Measurements from ENCODE around the gene SSNA1.

Gene SSNA1

DNA sequence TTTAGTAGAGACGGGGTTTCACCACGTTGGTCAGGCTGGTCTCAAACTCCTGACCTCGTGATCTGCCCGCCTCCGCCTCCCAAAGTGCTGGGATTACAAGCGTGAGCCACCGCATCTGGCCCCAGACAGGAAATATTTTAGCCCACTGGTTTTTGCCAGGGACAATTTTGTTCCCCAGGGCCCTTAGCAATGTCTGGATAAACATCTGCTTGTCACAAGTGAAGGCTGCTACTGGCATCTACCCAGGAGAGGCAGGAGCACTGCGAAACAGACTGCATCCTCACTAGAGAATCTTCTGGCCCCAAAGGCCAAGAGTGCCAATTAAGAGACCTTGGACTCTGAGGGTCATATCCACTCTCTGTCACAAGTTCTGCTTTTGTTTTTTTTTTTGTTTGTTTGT, 14.5 kb downstream of the SSNA1 start:
- Mint-ChIP-seq H3K4me1 (peaks cover 61% of the 10 kb centered on the region), H3K36me3 (peaks cover 10% of the 10 kb centered on the region), H3K27me3 (peaks cover 9% of the 10 kb centered on the region), H3K9me3 (no peaks in the 10 kb centered on the region), H3K4me3 (no peak overlapping the region), H3K27ac (no peak overlapping the region)
- no peak for DNase-seq
- CTCF ChIA-PET: interaction anchor here (1.1 to 1.5 kb wide), 2 partner anchors 24 to 134 kb away, joined by 3 to 4 read pairs; partner anchors contain the start of gene RNF224

DNA sequence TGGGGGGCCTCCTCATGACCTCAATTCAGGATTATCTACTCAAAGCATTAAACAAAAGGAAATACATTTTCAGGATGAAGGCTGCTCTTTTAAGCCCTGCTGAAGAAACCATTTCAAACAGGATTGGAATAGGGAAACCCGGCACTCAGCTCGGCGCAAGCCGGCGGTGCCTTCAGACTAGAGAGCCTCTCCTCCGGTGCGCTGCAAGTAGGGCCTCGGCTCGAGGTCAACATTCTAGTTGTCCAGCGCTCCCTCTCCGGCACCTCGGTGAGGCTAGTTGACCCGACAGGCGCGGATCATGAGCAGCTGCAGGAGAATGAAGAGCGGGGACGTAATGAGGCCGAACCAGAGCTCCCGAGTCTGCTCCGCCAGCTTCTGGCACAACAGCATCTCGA, 16.3 kb downstream of the SSNA1 start:
- peaks cover under 1% of the 10 kb centered on the region for H3K27me3 Mint-ChIP-seq
- CTCF ChIA-PET: interaction anchor here (1.0 to 1.8 kb wide), 4 partner anchors 9 to 136 kb away, joined by 3 to 4 read pairs (median 4); no protein-coding TSS in a partner anchor
- no peaks in the 10 kb centered on the region for H3K9me3 Mint-ChIP-seq
- H3K4me1 Mint-ChIP-seq: peaks cover 54% of the 10 kb centered on the region
- H3K36me3 Mint-ChIP-seq: peaks cover 16% of the 10 kb centered on the region
- no peak for DNase-seq
- H3K27ac Mint-ChIP-seq: peak overlapping the region; percentile 92
- peak overlapping the region; percentile 92 for H3K4me3 Mint-ChIP-seq

DNA sequence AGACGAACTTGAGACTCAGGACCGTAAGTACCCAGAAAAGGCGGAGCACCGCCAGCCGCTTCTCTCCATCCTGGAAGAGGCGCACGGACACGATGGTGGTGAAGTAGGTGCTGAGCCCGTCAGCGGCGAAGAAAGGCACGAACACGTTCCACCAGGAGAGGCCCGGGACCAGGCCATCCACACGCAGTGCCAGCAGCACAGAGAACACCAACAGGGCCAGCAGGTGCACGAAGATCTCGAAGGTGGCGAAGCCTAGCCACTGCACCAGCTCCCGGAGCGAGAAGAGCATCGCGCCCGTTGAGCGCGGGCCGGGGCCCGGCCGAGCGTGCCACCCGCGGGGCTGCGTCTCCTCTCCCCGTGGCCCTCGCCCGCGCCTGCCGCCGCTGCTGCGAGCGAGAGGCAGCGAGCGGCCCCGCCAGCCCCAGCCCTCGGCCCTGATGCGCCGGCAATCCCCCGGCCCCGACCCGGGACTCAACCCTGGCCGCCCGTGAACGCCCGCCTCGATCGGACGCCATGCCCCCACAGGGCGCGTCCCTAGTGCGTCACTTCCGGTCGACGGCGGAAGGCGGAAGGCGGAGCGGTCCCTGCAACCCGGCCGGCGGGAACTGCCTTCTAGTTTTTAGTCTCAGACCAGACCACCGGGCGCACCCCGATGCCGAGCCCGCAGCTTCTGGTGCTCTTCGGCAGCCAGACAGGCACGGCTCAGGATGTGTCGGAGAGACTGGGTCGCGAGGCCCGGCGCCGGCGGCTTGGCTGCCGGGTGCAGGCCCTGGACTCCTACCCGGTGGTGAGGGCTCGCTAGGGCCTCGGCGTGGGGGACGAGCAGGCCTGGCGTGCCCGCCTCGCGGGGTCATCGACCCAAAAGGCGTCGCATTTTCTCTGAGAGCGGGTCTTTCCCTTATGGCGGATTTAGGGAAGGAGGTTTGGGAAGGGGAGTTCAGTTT, 16.9 kb downstream of the SSNA1 start, which contains the start of the genes NDOR1 and TMEM203:
TSS of gene NDOR1 (plus strand) at position 575 of the 944 bp plus-strand sequence. CDS start at position 653, 78 bp downstream.
TSS of gene TMEM203 (minus strand) at position 523 of the 944 bp plus-strand sequence. CDS start at position 289, 234 bp downstream.
- peak; percentile 96 for DNase-seq
- CTCF ChIA-PET: interaction anchor here (1.0 to 1.8 kb wide), 4 partner anchors 8 to 137 kb away, joined by 3 to 4 read pairs (median 4); no protein-coding TSS in a partner anchor
- H3K9me3 Mint-ChIP-seq: no peaks in the 10 kb centered on the region
- no peaks in the 10 kb centered on the region for H3K27me3 Mint-ChIP-seq
- H3K4me1 Mint-ChIP-seq: peaks cover 54% of the 10 kb centered on the region
- H3K27ac Mint-ChIP-seq: peak within 1 kb of the TSS; percentile 92
- peaks cover 19% of the 10 kb centered on the region for H3K36me3 Mint-ChIP-seq
- peak within 1 kb of the TSS; percentile 92 for H3K4me3 Mint-ChIP-seq

DNA sequence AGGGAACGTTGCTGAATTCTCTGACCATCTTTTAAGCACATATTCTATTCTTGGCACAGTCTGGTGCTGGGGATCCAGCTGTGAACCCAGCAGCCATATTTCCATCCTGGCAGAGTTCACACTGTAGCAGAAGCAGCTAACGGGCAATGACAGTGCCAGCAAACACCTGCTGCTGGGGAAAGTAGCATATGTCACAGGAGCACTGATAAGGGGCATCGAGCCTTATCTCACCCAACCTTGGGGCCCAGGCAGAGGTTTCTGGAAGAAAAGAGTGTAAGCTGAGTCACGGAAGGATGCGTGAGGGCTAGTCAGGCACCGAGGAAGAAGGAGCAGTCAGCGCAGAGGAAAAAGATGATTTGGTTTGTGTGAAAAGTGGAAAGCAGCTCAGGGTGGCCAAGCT, 18.1 kb downstream of the SSNA1 start:
- CTCF ChIA-PET: interaction anchor here (0.7 kb wide), 1 partner anchor 30 kb away, joined by 5 read pairs; no protein-coding TSS in a partner anchor
- Mint-ChIP-seq H3K4me1 (peaks cover 46% of the 10 kb centered on the region), H3K4me3 (peak overlapping the region; percentile 92), H3K27ac (peak overlapping the region; percentile 83), H3K9me3 (no peaks in the 10 kb centered on the region), H3K27me3 (no peaks in the 10 kb centered on the region), H3K36me3 (peaks cover 19% of the 10 kb centered on the region)
- DNase-seq: no peak

DNA sequence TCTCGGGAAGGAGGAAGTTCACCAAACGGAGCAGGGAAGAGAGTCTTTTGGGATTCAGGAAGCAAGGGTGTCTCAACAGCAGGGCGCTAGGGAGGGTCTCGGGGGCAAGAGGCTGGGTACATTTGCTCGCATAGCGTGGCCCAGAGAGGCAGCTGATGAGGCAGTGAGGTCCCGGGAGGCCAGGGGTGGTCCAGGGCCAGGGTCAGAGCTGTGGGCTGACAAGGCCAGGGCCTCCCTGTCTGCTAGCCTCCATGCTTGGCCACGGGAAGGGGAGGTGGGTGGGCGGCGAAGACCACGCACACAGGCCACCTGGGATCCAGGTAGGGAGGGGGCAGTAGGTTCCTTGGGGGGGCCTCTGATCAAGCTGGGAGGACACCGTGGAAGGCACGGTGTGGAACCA, 23.1 kb downstream of the SSNA1 start:
- Mint-ChIP-seq H3K27me3 (no peaks in the 10 kb centered on the region), H3K27ac (no peak overlapping the region), H3K9me3 (no peaks in the 10 kb centered on the region), H3K4me1 (peaks cover 12% of the 10 kb centered on the region), H3K36me3 (peaks cover 18% of the 10 kb centered on the region), H3K4me3 (no peak overlapping the region)
- CTCF ChIA-PET: no interaction called here
- no peak for DNase-seq

DNA sequence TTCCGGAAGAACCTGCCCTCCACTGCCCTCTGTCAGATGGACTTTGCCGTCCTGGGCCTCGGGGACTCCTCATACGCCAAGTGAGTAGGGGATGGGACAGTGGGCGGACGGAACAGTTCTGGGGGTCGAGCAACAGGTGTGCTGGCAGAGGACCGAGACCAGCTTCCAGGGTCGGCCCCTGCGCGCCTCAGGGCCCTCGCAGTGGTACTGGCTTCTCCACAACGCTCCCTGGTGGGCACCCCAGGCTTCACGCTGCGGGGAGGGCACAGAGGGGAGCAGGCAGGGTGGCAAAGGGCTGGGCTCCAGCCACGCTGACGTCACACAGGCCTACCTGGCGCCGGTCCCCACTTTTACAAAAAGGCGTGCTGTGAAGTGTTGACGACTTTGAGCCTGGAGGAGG, 24.0 kb downstream of the SSNA1 start:
- Mint-ChIP-seq H3K27me3 (no peaks in the 10 kb centered on the region), H3K4me3 (no peak overlapping the region), H3K9me3 (no peaks in the 10 kb centered on the region), H3K27ac (no peak overlapping the region), H3K4me1 (peaks cover 4% of the 10 kb centered on the region), H3K36me3 (peaks cover 13% of the 10 kb centered on the region)
- no peak for DNase-seq
- CTCF ChIA-PET: interaction anchor here (1.1 kb wide), 1 partner anchor 89 kb away, joined by 3 read pairs; no protein-coding TSS in a partner anchor

DNA sequence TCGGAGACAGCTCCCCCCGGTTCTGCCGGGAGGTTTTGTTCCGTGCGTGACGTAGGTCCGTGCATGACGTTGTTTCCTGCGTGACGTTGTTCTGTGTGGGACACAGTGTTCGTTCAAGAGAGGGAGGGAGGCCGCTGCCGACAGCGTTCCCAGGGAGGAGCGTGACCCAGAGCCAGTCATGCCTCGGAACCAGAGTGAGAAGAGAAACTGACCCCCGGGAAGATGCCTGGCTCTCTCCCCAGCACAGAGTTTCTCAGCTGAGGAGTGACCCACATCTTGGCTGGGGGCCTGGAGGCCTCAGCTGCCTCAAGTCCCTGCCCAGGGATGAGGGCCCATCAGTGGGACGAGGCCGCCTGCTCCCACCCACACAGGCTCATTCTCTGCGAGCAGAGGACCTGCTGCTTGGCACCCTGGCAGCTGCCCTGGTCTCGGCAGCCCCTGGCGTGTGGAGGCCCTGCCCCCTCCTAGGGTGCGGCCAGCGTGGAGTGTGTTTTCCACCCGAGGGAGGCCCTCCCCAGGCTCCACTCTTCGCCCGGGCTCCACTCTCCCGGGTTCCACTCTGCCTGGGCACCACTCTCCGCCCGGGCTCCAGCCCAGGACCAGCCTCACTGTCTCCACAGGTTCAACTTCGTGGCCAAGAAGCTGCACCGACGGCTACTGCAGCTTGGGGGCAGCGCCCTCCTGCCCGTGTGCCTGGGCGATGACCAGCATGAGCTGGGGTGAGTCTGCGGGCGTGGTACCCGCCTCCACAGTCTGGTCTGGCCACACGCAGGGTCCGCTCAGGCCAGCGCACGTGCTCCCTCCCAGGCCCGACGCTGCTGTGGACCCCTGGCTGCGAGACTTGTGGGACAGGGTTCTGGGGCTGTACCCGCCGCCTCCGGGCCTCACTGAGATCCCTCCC, 24.9 kb downstream of the SSNA1 start:
- CTCF ChIA-PET: interaction anchor here (1.0 to 1.3 kb wide), 4 partner anchors 9 to 90 kb away, joined by 3 to 4 read pairs (median 4); partner anchors contain the start of genes ANAPC2 and SSNA1
- Mint-ChIP-seq H3K9me3 (no peaks in the 10 kb centered on the region), H3K4me3 (no peak overlapping the region), H3K27ac (no peak overlapping the region), H3K36me3 (peaks cover 11% of the 10 kb centered on the region), H3K27me3 (no peaks in the 10 kb centered on the region), H3K4me1 (peaks cover 2% of the 10 kb centered on the region)
- DNase-seq: no peak

DNA sequence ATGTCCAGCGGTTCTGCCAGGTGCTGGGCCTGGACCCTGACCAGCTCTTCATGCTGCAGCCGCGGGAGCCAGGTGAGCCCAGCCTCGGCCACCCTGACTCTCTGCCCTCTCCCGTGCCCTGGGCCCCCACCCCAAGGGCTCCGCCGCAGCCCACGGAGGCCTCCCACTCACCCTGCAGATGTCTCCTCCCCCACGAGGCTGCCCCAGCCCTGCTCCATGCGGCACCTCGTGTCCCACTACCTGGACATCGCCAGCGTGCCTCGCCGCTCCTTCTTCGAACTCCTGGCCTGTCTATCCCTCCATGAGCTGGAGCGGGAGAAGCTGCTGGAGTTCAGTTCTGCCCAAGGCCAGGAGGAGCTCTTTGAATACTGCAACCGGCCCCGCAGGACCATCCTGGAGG, 26.1 kb downstream of the SSNA1 start:
- Mint-ChIP-seq H3K36me3 (peaks cover 5% of the 10 kb centered on the region), H3K9me3 (no peaks in the 10 kb centered on the region), H3K4me3 (no peak overlapping the region), H3K4me1 (peaks cover 2% of the 10 kb centered on the region), H3K27me3 (no peaks in the 10 kb centered on the region), H3K27ac (no peak overlapping the region)
- CTCF ChIA-PET: interaction anchor here (1.0 kb wide), 1 partner anchor 26 kb away, joined by 3 read pairs; the partner anchor contains the start of genes ANAPC2 and SSNA1
- DNase-seq: no peak

DNA sequence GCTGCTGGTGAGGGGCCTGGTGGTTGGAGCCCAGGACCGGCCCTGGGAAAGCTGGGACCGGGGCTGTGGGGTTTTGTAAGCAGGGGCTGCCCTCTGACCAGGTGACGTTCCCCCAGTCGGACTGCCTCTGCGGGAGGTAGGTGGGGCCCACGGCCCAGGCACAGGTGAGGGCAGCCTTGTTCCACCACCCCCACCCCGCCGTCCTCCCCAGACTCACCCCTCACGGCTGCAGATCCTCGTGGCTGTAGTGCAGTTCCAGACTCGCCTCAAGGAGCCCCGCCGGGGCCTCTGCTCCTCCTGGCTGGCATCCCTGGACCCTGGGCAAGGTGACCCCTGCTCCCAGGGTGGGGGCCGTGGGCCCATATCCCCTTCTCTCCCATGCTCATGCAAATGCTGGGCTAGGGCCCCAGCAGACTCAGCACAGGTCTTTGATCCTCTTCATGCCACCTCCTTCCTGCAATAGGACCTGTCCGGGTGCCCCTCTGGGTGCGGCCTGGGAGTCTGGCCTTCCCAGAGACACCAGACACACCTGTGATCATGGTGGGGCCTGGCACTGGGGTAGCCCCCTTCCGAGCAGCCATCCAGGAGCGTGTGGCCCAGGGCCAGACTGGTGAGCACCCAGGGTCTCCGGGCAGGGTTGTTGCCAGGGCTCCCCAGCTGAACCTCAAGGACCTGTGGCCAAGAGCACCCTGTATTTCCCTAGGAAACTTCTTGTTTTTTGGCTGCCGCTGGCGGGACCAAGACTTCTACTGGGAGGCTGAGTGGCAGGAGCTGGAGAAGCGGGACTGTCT, 26.9 kb downstream of the SSNA1 start:
- Mint-ChIP-seq H3K4me1 (peaks cover 2% of the 10 kb centered on the region), H3K27ac (no peak overlapping the region), H3K27me3 (no peaks in the 10 kb centered on the region), H3K4me3 (no peak overlapping the region), H3K9me3 (no peaks in the 10 kb centered on the region), H3K36me3 (peaks cover 3% of the 10 kb centered on the region)
- DNase-seq: no peak
- CTCF ChIA-PET: interaction anchor here (0.9 to 1.0 kb wide), 2 partner anchors 26 to 147 kb away, joined by 3 read pairs; no protein-coding TSS in a partner anchor

DNA sequence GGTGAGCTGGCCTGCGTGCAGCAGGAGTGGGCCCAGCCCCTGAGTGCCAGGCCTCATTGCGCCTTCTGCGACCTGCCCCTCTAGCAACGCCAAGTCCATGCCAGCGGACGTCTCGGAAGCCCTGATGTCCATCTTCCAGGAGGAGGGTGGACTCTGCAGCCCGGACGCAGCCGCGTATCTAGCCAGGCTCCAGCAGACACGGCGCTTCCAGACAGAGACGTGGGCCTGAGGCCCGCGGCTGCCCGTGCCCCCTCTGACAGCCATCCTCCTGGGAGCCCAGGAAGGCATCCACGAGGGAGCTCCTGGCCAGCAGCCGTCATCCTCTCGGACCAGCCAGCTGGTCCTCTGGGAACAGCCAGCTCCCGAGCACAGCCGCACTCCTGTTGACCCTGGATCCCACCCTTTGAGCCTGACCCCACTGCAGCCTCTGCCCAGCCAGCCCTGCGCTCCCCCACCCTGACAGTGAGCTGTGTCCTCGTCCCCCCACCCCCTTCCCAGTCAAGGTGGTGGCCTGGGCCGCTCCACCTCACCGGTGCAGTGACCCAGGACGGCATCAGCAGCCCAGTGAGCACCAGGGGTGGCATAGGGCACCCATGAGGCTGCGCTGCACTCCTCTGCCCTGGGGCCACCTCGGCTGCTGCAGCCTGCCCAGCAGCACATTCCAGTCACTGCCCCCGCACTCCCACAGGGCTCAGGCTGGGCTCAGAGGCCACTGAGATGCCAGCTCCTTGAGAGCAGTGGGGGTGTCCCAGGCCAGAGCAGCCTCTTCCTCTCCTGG, 27.9 kb downstream of the SSNA1 start:
- Mint-ChIP-seq H3K9me3 (no peaks in the 10 kb centered on the region), H3K4me3 (no peak overlapping the region), H3K36me3 (peaks cover 3% of the 10 kb centered on the region), H3K27ac (no peak overlapping the region), H3K27me3 (no peaks in the 10 kb centered on the region), H3K4me1 (peaks cover 2% of the 10 kb centered on the region)
- CTCF ChIA-PET: interaction anchor here (0.9 to 1.2 kb wide), 4 partner anchors 20 to 148 kb away, joined by 3 to 5 read pairs (median 3); no protein-coding TSS in a partner anchor
- DNase-seq: no peak

DNA sequence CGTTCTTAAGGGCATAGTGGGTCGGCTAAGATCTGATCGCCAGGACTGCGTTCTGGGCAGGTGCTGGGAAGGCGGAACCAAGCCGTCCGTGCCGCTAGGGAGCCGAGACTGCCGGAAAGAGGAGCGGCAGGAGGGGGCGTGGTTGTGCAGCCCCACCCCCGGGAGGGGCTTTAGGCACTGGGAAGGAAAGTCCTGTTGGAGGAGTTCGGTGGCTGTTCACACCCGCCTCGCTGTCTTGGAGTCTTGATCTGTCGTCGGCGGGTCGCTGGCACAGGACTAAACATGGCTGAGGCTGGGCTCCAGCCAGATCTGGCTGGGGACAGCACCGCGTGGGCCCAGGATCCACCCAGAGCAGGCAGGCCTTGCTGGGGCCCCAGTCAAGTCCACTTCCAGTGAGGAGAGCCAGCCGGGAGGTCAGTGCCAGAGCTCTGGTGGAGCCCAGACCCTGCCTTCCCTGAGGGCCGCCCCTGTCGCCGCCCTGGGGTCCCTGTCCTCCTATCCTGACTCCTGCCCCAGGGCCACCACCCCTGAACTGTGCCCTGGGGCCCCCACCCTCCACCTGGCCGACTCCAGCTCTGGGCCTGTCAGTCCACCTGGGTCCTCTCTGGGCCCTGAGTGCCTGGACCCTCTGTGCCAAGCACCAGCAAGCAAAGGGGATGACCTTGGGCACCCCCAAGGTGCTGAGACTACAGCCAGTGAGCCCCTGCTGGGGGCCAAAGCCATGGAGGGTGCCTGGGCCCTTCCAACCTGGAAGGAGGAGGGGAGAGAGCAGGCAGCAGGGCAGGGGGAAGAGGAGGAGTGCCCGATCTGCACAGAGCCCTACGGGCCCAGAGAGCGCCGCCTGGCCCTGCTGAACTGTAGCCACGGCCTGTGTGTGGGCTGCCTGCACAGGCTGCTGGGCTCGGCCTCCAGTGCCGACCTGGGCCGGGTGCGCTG, 29.1 kb downstream of the SSNA1 start:
- Mint-ChIP-seq H3K36me3 (peaks cover 3% of the 10 kb centered on the region), H3K27ac (no peak overlapping the region)

More for the DNA sequence above, 29.1 kb downstream of the SSNA1 start:
- H3K4me1 Mint-ChIP-seq: peaks cover 2% of the 10 kb centered on the region
- H3K9me3 Mint-ChIP-seq: no peaks in the 10 kb centered on the region
- no peaks in the 10 kb centered on the region for H3K27me3 Mint-ChIP-seq
- CTCF ChIA-PET: interaction anchor here (0.6 to 1.2 kb wide), 3 partner anchors 19 to 203 kb away, joined by 3 to 5 read pairs (median 4); no protein-coding TSS in a partner anchor
- no peak for DNase-seq
- H3K4me3 Mint-ChIP-seq: no peak overlapping the region
